Activated CD8-positive, alpha-beta T cell treated with anti-CD3 and anti-CD28 coated beads, Interleukin-2, amount 10 ng/mL, durations not matched to agents 7 days and 5 days (primary cell): Measurements from ENCODE around the gene ELMO1. TPM values are rescaled to one million over a fixed set of nuclear protein-coding genes. Genes with fewer than 3 reads are reported as not detected.

Source experiments
- ATAC-seq: fragments of 150-1000 bp; cut with Tn5 transposase; one replicate; pipeline ENCODE4 v1.10.0; 2021; ENCODE audit warnings: moderate library complexity
- CTCF ChIA-PET: fragments of 350-600 bp; sonication (Branson Sonifier 250); formaldehyde crosslinking; loops from one replicate; lab custom pipeline; 2021; ENCODE audit warnings: antibody characterized with exemption; lab: Charles Lee
- POLR2A ChIA-PET: fragments of 350-600 bp; sonication (Branson Sonifier 250); formaldehyde crosslinking; loops from one replicate; lab custom pipeline; 2021; ENCODE audit warnings: antibody characterized with exemption; lab: Charles Lee
- DNase-seq: peaks from one replicate; pipeline ENCODE4 v3.0.0-alpha.2; 2020
- H3K27ac Mint-ChIP-seq: one replicate; pipeline ENCODE4 v1.8.0; 2021; ENCODE audit warnings: mild to moderate bottlenecking, mixed read lengths
- H3K27me3 Mint-ChIP-seq: one replicate; pipeline ENCODE4 v1.8.0; 2021; ENCODE audit warnings: low read depth, mixed read lengths
- H3K36me3 Mint-ChIP-seq: one replicate; pipeline ENCODE4 v1.8.0; 2021; ENCODE audit warnings: low read depth, mixed read lengths
- H3K4me1 Mint-ChIP-seq: one replicate; pipeline ENCODE4 v1.8.0; 2021; ENCODE audit warnings: low read depth, mixed read lengths
- H3K4me3 Mint-ChIP-seq: one replicate; pipeline ENCODE4 v1.8.0; 2021; ENCODE audit warnings: mild to moderate bottlenecking, mixed read lengths
- H3K9me3 Mint-ChIP-seq: one replicate; pipeline ENCODE4 v1.8.0; 2022; ENCODE audit warnings: mixed read lengths; ENCODE audit not compliant: insufficient read depth
- total RNA-seq, 2 experiments: library from RNA; stranded (reverse); gene quantifications; one replicate each; pipeline ENCODE4 v1.2.3, GENCODE V29; 2021

ELMO1 gene
- total RNA-seq, 2 experiments from 2014 or later = 64.0 to 68.5 TPM

DNA sequence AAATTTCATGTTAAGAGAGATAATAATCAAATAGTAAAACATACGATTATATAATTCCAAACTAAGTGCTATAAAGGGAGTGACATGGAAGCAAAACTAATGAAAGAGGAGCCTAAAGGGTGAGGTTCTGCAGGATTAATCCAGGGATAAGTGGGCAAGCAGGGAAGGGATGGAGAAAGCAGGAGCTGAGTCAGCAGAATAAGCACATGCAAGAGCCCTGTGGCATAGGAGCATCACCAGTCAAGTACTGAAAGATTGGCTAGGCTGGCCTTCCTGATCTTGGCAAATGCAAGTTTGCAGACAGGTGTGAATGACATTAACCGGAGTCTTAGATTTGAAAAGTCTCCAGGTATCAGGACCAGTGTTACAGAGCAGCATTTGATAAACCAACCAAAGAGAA is 336.4 kb downstream of the ELMO1 start:
- no peak overlapping the region for H3K27ac Mint-ChIP-seq
- ChIA-PET POLR2A (no interaction called here), CTCF (interaction anchor here (1.0 kb wide), 1 partner anchor 69 kb away, joined by 5 read pairs; no protein-coding TSS in a partner anchor)
- H3K36me3 Mint-ChIP-seq = peaks cover 37% of the 10 kb centered on the region
- no peak overlapping the region for H3K4me3 Mint-ChIP-seq
- H3K4me1 Mint-ChIP-seq = peaks cover 38% of the 10 kb centered on the region
- no peaks in the 10 kb centered on the region for H3K9me3 Mint-ChIP-seq
- no peak for ATAC-seq
- H3K27me3 Mint-ChIP-seq = no peaks in the 10 kb centered on the region
- DNase-seq = no peak

DNA sequence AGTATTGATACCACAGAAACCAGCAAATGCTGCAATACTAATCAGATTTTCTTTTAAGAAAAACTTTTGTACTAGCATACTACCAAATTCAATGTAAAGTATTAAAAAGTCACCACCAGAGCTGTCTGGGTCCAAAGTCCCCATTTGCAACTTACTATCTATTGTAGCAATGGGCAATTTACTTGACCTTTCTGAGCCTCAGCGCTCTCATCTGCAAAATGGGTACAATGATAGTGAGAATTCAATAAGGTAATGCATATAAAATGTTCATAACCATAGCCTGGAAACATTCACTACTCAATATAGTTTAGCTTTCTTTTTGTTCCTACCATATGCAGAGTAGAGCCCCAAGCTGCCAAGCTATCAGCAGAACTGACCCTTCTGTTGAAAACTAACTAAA is 337.2 kb downstream of the ELMO1 start:
- Mint-ChIP-seq H3K4me1 (peaks cover 35% of the 10 kb centered on the region), H3K27me3 (no peaks in the 10 kb centered on the region), H3K27ac (no peak overlapping the region), H3K9me3 (no peaks in the 10 kb centered on the region), H3K36me3 (peaks cover 41% of the 10 kb centered on the region), H3K4me3 (no peak overlapping the region)
- POLR2A ChIA-PET = no interaction called here
- CTCF ChIA-PET = interaction anchor here (1.0 kb wide), 1 partner anchor 70 kb away, joined by 5 read pairs; no protein-coding TSS in a partner anchor
- DNase-seq (no peak), ATAC-seq (no peak)

DNA sequence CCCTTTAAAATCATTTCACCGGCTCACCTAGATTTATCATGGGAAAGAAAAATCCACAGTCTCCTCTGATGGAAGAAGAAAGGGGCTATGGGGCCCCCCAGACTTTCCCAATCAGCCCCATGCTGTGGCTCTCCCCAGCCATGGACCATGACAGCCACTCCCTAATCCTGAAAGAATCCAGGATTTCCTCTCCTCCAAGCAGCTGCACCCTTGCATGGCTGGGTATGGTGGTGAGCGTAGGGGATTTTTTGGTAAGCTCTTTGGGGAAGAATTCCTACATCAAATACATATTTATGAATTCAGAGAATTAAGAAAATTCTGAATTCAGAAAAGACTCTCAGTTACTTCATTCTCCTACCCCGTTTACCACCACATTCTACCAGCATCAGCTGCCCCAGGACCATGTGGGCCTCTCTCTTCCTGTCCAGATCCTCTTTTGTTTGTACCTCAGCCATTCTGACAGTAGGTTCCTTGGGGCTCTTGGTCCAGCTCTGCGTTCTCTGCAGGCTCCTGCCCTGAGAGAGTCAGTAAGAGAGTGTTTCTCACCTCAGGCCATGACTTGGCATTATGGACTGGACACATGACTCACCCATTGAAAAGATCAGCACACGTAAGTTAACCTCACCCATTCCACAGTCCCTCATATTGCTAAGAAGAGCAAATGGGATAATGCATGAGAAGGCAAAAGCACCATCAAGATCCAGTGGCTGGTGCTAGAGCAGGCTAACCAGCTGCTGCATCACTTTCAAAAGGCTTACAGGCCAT is 337.8 kb downstream of the ELMO1 start:
- CTCF ChIA-PET = interaction anchor here (1.0 kb wide), 1 partner anchor 71 kb away, joined by 5 read pairs; no protein-coding TSS in a partner anchor
- H3K36me3 Mint-ChIP-seq = peaks cover 41% of the 10 kb centered on the region
- no peaks in the 10 kb centered on the region for H3K9me3 Mint-ChIP-seq

DNA sequence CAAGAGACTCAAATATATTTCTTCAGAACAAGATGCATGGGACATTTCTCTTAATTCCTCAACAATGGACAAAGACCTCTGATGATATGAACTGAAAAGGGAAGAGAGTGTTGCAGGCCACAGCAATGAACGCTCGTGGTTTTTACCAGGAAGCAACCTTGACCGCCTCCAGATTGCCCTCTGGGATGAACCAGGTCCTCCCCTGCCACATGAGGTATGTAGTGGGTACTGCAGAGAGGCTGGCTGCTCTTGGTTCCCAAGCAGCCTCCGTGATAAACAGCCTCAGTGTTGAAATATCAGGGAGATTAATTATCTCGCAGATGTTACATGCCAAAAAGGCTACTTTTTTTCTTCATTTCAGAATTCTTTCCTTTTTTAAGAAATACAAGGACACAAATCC is 338.8 kb downstream of the ELMO1 start:
- no peak for DNase-seq
- ATAC-seq = no peak
- no peaks in the 10 kb centered on the region for H3K9me3 Mint-ChIP-seq
- POLR2A ChIA-PET = no interaction called here
- peaks cover 40% of the 10 kb centered on the region for H3K36me3 Mint-ChIP-seq
- peaks cover 29% of the 10 kb centered on the region for H3K4me1 Mint-ChIP-seq
- no peaks in the 10 kb centered on the region for H3K27me3 Mint-ChIP-seq
- CTCF ChIA-PET = no interaction called here
- H3K4me3 Mint-ChIP-seq = no peak overlapping the region
- H3K27ac Mint-ChIP-seq = no peak overlapping the region

More for the DNA sequence above, 337.8 kb downstream of the ELMO1 start:
- ATAC-seq (no peak), DNase-seq (no peak)
- no peaks in the 10 kb centered on the region for H3K27me3 Mint-ChIP-seq
- no peak overlapping the region for H3K4me3 Mint-ChIP-seq
- POLR2A ChIA-PET = no interaction called here
- no peak overlapping the region for H3K27ac Mint-ChIP-seq
- peaks cover 31% of the 10 kb centered on the region for H3K4me1 Mint-ChIP-seq

DNA sequence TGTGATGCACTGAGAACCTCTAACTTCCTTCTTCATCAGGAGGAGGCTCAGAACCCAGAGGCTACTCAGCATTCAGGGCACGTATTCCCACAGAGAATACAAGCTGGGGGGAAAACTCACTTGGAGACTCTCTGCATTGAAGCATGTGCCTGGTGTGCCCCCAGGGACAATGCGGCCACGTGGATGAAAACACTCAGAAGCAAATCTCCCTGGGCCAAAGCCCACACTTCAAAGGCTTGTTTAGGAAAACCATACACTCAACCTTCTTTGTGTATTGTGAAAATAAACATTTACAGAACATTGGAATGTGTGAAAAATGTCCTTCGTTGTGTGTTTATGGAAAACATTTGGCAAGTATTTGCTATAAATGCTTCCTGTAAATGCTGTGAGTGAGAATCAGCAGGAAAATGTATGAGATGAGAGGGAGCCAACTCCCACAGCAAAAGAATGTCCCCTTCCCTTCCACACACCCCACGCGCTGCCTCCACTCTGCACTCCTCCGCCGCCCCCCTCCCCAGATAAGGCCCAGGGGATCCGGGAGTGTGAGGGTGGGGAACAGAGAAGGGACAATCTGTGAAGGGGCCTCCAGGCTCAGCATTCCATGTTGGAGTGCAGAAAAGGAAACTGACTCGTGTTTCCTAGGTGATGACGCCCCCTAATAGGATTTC is 339.5 kb downstream of the ELMO1 start:
- H3K36me3 Mint-ChIP-seq = peaks cover 38% of the 10 kb centered on the region
- DNase-seq = no peak
- ATAC-seq = no peak
- no peak overlapping the region for H3K4me3 Mint-ChIP-seq
- H3K9me3 Mint-ChIP-seq = no peaks in the 10 kb centered on the region
- no peaks in the 10 kb centered on the region for H3K27me3 Mint-ChIP-seq
- H3K27ac Mint-ChIP-seq = no peak overlapping the region
- ChIA-PET POLR2A (no interaction called here), CTCF (no interaction called here)
- H3K4me1 Mint-ChIP-seq = peaks cover 29% of the 10 kb centered on the region

DNA sequence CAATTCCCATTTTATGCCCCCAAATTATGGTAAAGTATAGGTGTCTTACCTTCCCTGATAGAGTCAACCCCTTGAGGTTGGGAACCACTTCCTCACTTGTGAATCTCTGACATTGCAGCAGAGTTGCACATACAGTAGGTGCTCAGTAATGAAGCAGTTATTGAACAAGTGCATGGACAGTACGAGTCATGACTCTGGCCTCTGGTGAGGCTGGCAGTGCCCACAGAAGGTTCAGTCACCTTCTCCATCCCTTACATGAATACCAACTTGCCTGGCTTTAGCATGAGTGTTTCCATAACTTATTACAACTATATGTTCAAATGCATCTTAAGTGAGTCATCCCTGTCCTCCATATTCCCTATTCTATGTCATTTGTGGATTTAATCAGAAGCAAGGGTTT is 340.0 kb downstream of the ELMO1 start:
- Mint-ChIP-seq H3K4me3 (no peak overlapping the region), H3K36me3 (peaks cover 36% of the 10 kb centered on the region), H3K9me3 (no peaks in the 10 kb centered on the region), H3K27me3 (no peaks in the 10 kb centered on the region), H3K27ac (no peak overlapping the region), H3K4me1 (peaks cover 29% of the 10 kb centered on the region)
- CTCF ChIA-PET = no interaction called here
- POLR2A ChIA-PET = no interaction called here
- no peak for ATAC-seq
- no peak for DNase-seq

DNA sequence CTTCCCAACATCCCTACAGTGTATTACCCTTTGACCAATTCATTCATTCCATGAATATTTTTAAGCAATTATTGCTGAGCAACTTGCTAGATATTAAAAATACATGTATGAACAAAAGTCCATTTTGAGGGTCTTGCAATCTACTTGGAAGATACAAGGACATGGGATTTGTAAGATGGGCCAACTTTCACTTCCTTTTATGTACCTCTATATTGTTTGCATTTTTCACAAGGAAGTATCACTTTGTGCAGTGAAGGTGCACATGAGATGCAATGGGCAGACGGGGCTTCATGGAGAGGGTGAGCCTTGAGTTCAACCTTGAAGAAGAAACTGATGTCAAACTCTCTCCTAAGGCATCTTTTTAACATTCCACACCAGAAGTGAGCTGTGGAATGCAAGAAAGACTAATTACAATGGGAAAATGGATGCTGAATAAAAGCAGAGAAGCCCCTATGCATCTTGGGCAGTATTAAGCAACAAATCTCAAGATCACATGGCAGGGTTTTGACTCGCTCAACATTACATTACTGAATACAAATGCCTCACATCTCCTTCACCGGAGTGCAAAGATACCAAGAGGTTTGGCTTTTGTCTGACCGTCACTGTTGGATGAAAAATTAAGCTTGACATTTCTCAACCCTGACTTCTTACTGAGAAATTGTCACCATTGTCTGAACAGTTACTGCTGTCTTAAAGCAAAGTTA is 341.5 kb downstream of the ELMO1 start:
- Mint-ChIP-seq H3K4me3 (no peak overlapping the region), H3K36me3 (peaks cover 28% of the 10 kb centered on the region), H3K27me3 (no peaks in the 10 kb centered on the region), H3K4me1 (peaks cover 29% of the 10 kb centered on the region), H3K9me3 (no peaks in the 10 kb centered on the region), H3K27ac (no peak overlapping the region)
- ATAC-seq (no peak), DNase-seq (no peak)
- CTCF ChIA-PET = interaction anchor here (0.9 kb wide), 1 partner anchor 9 kb away, joined by 3 read pairs; no protein-coding TSS in a partner anchor
- POLR2A ChIA-PET = no interaction called here

DNA sequence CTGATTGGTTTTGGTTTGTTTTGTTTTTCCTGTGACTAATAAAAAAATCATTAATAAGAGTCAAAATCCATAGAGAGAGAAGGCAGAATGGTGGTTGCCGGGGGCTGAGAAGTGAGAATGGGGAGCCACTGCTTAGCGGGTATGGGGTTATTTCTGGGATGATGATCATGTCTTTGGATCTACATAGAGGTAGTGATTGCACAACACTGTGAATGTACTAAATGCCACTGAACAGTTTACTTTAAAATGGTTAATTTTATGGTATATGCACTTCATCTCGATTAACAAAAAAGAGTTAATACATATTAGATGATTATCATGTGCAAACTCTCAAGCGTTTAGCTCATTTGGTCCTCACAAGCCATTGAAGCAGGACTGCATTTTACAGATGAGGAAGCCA is 342.9 kb downstream of the ELMO1 start:
- Mint-ChIP-seq H3K4me1 (peaks cover 35% of the 10 kb centered on the region), H3K27me3 (no peaks in the 10 kb centered on the region), H3K36me3 (peaks cover 19% of the 10 kb centered on the region), H3K27ac (no peak overlapping the region), H3K9me3 (no peaks in the 10 kb centered on the region), H3K4me3 (no peak overlapping the region)
- ChIA-PET POLR2A (no interaction called here), CTCF (no interaction called here)
- no peak for DNase-seq
- no peak for ATAC-seq

DNA sequence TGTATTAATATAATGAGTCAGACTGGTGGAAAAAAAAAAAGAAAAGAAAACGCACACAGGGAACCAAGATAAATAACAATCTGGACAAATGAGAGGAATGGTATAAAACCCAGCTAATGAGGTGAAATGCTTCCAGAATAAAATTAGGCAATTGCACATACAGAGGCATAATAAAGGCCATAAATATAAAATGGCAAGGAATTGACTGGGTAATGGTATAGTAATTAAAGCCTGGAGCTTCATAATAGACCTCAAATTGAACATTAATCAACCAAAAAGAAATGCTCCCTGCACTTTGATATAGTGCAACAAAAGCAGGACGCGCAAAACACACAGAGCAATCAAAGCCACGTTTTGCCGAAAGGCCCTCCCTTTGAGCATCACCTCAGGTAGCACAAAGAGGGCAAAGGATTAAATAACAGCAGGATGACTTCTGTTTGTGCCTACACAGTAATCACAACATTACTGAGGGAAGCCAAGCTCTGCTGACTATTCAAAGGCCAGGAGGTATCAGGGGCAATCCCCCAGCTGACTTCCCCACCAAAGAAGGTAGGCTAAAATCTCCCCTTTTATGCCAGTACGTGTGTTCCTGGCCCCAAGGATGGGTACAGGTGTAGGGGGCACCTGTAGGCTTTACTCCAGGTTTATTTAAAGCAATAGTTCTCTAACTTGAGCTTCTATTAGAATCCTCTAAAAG is 343.7 kb downstream of the ELMO1 start:
- Mint-ChIP-seq H3K27me3 (no peaks in the 10 kb centered on the region), H3K27ac (no peak overlapping the region), H3K4me3 (no peak overlapping the region), H3K4me1 (peaks cover 39% of the 10 kb centered on the region), H3K9me3 (no peaks in the 10 kb centered on the region), H3K36me3 (peaks cover 22% of the 10 kb centered on the region)
- CTCF ChIA-PET = interaction anchor here (0.6 kb wide), 1 partner anchor 704 kb away, joined by 3 read pairs; no protein-coding TSS in a partner anchor
- ATAC-seq (no peak), DNase-seq (no peak)
- POLR2A ChIA-PET = interaction anchor here (0.6 kb wide), 1 partner anchor 184 kb away, joined by 3 read pairs; no protein-coding TSS in a partner anchor

DNA sequence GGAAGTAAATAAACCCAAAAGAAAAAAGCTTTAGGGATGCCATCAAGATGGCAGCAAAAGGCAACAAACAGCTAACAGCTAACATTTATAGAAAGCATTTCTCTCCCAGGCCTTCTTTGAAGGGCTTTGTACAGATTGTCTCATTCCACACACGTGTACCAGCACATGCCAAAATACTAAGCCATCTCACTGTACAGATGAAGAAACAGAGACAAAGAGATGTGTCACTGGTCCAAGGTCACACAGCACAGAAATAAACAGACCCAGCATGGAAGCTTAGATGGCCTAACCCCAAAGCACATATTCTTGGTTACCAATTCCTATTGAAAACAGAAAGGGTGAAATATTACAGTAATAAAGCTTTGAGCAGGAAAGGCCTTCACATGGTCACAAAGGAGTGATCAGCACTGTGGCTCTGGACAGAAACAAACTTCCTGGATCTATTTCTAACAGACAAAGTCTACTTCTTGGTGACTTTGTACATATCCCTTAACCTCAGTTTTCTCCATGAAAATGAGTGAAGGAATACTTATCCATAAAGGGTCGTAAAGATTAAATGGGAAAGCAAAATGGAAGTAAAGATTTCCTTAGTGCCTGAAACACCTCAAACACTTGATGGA is 346.0 kb downstream of the ELMO1 start:
- DNase-seq (no peak), ATAC-seq (no peak)
- Mint-ChIP-seq H3K4me3 (no peak overlapping the region), H3K27me3 (no peaks in the 10 kb centered on the region), H3K27ac (no peak overlapping the region), H3K4me1 (peaks cover 19% of the 10 kb centered on the region), H3K36me3 (peaks cover 17% of the 10 kb centered on the region), H3K9me3 (no peaks in the 10 kb centered on the region)
- ChIA-PET CTCF (interaction anchor here (0.9 kb wide), 1 partner anchor 79 kb away, joined by 4 read pairs; no protein-coding TSS in a partner anchor), POLR2A (no interaction called here)

DNA sequence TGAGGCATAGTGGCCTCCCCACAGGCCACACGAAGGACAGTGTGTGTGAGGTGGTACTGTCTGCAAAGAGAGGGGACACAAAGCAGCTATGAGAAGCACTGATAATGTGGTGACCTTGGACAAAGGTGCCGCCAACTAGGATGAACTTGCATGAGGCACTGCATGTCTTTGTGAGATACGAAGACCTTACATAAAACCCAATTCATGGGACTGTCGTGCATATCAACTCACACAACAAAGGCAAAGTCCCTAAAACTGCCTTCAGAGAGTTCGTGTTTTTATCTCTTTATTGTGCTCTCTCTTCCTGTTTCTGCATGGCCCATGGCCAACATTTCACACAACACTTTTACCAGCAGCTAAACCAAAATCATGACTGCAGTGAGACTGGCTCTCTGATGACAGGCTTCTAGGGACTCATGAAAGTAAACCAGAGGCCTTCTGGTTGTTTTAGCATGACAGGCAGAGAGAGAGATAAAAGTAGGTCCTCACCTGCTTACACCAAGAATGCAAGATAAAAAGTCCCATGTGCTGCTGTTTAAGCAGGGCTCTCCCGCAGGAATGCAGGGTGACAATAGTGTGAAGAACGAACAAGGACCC is 347.8 kb downstream of the ELMO1 start:
- Mint-ChIP-seq H3K27ac (peak overlapping the region; percentile 25), H3K27me3 (no peaks in the 10 kb centered on the region), H3K4me1 (peaks cover 19% of the 10 kb centered on the region), H3K4me3 (no peak overlapping the region), H3K36me3 (peaks cover 19% of the 10 kb centered on the region), H3K9me3 (no peaks in the 10 kb centered on the region)
- ChIA-PET CTCF (no interaction called here), POLR2A (no interaction called here)
- ATAC-seq = no peak
- DNase-seq = no peak
